Measurements from ENCODE around the gene NFASC.

The NFASC gene

DNA sequence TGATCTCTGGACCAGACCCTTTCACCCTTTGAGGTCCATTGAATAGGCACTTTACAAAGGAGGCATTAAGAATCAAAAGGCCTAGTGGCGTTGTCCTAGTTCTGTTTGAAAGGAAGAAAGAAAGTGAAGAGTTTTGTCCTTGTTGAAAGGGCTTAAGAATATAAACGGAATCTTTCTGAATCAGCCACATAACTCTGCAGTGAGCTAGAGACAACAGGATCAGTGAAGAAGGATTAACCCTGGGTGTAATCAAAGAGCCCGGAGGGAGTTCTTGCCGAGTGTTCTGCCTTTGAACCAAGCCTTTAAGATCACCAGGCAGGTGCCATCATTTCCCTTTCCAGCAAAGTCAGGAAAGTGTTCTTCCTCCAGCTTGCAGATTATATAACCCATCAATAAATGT is 117.5 kb downstream of the NFASC start:
- DNase-seq, result no peak

DNA sequence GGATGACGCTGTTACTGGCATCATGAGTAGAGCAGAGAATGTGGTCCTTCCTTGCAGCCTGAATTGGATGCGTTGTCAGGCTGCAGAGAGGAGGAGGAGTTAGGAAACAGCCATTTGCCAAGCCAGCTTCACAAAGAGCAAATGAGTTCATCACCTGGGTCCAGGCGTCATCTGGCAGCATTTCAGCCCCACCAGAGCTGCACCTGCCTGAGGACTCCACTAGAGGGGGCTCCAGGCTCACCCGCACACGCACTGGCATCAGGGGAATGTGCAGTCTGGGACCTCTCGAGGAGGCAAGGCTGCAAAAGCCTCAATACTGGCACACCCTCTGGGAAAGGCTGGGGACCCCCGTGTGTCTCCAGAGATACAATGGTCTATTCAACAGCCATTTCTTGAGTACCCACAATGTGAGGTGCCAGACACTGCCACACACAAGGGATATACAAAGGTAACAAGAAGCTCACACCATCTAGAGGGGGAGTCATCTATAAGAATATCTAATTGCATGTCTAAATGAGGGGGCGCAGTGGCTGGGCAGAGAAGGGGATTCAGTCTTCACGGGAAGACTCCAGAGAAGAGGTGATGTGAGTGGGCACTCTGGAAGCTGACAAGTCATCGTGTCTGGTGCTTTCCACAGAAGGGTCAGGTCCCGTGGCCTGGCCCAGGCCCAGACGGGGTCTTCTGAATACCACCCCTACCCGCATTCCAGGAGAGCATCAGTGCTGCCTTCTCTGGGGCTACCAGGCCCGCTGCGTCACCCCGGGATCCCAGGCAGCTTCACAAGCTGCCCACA is 118.8 kb downstream of the NFASC start:
- peak; percentile 53 for DNase-seq

DNA sequence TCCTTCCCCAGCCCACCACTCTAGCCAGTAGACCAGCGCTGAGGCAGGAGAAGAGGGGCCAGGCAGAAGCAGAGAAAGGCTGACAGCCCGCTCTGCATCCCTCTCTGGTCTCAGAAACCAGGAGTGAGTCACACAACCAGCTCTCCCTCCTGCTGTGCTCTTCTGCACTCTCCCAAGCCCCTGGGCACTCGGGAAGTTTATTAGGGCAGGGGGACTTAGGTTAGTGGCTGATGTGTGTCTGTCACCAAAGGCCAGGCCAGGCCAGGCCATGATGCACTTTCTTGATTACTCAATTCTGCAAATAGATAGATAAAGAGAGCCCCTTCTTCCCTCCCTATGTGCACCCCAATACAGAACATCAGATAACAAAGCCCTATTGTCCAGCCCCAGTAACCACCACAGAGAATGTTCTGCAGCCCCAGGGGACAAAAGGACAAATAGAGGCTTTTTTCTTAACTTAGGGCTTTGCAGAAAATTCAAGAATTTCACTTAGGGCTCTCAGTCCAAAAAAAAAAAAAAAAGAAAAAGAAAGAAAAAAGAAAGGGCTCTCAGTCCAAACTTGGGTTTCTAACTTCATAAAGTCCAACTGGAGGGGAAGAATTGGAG is 119.5 kb downstream of the NFASC start:
- DNase-seq, result no peak

DNA sequence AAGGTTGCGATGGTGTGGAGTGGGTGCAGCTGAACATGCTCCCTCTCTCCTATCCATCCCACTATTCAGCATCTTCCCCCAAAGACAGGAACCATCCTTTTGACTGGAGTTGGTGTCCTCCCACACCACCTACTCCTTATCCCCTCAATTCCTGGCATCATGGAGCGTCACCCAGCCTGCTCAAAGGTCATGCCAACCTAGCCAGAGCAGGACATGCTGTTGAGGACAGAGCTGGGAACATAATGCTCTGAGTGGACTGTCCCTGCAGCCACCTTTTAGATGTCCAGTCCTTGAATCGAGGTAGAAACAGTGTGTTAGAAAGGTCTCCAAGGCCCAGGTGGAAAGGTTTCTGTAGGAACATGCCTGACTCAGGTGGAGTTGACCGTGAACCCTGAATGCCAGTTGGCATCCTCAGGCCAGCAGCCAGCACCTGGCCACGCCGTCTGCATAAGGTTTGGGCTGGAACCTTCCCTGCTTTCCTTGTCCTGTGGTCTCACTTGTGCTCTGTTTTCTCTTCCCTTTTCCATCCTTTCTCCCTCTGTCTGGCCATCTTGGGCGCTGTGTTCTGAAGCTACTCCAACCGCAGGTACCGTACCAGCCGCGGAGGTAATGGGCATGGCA is 120.2 kb downstream of the NFASC start:
- DNase-seq, result no peak

DNA sequence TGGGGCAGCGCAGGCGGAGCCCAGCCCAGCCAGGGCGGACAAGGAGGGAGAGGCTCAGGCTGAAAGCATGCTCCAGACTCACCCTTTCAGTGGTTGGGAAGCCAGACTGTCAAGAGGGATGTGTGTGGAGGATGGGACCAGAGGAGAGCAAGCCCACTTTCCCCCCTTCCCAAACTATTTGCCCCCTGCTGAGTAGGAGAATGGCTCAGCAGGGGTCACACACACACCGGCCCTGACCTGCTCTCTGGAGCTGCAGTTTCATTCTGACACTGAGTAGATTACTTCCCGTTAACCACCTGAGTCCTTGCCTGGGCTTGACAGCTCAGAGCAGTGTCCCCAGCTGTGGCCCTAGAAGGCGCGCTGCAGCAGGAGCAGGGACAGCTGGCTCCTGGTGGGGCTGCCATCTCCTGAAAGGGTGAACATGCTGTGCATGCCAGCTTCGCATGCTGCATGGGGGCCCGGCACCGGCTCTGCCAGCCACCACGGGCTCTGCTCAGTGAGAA is 120.7 kb downstream of the NFASC start:
- DNase-seq, result no peak

DNA sequence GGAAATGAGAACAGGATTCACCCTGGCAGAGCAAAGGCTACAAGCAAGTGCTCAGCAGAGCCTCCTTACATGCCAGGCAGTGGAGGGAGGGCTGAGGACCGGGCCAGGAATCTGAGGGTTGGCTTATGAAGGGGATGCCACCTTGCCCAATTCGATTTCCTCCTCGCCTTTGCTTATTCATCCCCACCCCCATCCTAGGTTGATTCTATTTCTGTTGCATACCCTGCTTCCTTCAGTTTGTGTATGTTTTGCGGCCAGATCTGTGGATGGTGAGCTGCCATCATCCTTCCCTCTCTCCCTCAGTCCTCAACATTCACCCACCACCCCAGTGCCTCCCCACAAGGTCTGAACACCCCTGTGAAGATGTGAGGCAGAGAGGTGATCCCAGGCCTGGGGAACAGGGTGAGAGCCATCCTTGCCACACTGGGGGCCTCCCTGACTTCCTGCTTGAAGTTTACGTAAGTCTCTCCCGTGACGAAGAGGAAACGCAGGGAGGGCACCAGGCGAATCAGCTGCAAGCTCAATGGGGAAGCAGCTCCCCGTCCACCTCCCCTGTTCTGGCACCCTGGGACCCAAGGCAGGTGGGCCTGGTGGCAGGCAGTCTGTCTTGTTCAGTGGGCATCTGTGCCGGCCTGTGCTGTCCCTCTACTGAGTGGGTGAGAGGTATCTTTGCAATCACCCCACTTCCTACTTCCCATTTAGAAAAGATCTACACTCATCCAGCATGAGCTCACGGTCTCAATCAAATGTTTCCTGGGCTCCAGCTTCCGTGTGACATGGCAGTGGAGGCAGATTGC is 121.7 kb downstream of the NFASC start:
- DNase-seq, result peak; percentile 59

DNA sequence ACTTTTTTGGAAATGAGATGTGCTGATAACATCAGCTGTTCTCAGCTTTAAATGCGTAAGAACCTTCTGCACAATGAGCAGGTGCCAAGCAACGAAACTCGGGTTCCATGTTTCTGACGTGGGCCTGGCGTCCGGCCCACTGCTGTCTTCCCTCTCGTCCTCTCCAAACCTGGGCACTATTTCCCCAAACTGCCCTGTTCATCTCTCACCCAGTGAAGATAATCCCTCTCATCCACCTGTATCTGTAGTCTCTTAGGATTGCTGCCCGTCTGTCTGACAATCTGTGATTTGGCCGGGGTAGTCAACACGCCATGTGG is 122.3 kb downstream of the NFASC start:
- no peak for DNase-seq

DNA sequence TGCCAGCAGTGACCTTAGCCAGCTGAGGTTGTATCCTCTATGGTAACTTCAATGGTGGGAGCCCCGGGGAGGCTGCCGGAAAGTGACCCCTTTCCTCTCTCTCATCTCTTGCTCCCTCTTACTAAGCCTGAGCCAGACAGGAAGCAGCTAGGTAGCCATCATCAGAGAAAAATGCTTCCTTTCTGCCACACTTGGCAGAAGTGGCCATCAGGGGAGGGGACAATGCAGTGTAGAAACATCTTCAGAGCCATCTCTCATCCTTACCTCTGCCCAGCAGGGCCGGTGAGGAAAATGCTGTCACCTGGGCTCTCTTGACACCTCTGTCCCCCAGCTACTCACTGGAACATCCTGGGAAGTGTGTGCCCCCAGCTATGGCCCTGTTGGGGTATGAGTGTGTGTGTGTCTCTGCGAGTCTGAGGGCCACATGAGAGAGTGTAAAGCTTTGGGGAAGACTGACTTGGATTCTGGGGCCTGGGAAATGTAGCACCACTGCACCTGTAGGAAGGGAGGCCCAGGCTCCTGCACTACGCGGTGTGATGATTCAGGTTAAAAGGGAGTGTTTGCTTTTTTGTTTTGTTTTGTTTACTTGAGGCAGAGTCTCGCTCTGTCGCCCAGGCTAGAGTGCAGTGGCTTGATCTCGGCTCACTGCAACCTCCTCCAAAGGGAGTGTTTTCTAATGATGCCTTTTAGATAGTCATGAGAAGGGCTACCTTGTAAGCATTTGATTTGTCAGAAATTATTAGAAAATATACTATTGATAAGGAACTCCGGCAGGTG is 123.6 kb downstream of the NFASC start:
- no peak for DNase-seq

DNA sequence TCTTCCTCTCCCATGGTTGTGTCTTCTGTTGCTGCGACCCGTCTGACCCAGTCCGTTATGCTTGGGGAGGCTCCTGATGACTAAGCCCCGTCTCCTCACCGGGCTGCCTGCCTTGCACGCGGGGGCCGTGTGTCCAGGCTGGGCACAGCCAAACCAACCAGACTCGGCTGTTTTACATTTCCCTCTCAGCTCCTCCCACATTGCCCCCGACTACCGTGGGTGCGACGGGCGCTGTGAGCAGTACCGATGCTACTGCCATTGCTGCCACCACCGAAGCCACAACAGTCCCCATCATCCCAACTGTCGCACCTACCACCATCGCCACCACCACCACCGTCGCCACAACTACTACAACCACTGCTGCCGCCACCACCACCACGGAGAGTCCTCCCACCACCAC is 126.3 kb downstream of the NFASC start:
- DNase-seq, result no peak

DNA sequence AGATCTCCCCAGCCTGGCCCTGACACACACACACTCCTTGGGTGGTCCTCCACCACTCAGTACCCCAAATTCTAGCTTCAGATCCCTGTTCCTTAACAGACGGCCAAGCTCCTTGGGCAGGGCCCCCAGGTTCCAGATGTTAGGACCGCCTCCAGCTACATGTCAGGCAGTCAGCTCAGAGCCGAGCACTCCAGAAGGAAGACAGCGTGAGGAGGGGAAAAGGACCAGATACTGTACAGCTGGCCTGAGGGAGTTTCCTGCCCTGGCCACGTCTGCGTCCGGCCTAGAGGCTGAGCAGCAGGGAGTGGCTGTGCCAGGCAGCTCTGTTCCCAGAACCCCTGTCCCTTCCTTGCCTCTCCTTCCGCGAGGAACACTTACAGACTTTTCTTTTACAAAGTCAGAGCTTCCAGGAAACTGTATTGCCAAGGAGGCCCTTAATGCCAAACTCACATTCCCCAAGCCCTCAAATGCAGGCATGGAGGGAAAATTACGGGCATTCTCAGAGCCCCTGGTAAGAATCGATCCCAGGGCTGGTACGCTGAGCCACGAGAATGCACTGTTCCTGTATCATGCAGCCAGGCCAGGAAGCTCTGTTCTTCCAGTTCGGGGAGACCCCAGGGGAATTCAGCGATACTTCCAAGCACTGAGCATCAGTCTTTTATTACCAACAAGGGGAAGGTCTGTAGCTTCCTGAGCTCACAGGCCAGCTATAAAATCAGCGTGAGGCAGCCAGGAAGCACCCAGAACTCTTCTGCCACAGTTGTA is 127.1 kb downstream of the NFASC start:
- no peak for DNase-seq

DNA sequence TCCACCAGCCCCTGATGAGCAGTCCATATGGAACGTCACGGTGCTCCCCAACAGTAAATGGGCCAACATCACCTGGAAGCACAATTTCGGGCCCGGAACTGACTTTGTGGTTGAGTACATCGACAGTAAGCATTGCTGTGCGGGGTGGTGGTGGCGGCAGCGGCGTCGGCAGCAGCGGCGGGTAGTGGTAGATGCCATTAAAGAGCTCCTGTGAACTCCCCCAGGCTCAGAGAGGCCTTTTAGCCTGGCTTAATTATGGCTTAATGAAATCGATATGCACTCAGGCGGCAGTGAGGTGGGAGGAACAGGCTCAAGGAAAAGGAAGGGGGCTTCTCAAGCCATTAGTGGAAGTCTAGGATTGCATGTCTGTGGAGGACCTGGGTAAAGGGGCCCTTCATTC is 130.5 kb downstream of the NFASC start:
- DNase-seq, result no peak

DNA sequence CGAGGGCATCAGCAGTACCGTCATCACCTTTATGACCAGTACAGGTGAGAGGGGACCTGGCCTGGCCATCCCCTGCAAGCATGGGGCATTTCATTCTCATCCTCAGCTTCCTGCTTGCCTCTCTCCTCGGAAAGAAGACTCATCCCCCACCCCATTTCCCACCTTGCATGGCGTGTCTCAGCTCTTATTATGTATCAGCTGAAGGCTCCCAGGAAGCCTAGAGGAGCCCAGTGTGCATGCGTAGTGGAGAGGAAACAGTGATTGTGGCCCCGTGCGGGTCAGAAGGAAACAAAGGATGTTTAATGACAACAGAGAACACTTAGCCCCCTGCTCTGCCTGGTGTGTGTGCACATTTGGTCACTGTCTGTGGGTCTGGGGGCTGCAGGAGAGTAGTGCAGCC is 132.0 kb downstream of the NFASC start:
- no peak for DNase-seq

DNA sequence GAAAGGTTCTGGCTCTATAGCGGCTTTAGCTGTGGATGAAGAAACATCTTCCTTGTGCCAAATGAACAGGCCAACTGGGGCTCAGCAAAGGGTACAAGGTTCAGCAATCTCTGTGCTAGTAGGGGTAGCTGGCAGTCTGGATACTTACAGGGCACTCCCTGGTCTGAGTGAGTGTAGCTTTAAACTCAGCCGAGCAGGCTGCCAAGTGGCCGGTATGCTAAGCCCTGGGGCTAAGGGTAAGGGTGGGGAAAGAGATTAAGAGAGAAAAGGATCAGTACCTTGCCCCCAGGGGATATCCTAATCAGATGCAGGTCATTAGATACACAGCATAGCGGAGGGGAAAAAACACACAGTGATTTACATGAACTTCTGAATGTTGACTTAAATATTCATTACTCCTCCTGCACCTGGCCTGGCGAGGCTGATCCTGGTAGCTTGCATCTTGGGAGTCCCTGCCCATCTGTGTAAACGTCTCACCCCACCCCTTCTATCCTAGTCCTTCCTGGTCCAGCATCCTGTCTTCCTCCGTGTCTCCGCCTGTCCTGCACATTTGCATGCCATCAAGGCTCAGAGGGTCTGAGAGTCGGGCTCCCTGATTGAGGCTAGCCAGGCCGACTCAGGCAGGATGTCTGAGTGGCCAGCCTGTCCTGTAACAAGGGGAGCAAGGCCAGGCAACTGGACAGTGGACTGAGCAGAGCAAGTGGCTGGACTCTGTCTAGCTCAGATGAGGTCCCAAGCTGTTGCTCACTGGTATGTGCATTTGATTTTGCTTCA is 132.9 kb downstream of the NFASC start:
- DNase-seq, result no peak

DNA sequence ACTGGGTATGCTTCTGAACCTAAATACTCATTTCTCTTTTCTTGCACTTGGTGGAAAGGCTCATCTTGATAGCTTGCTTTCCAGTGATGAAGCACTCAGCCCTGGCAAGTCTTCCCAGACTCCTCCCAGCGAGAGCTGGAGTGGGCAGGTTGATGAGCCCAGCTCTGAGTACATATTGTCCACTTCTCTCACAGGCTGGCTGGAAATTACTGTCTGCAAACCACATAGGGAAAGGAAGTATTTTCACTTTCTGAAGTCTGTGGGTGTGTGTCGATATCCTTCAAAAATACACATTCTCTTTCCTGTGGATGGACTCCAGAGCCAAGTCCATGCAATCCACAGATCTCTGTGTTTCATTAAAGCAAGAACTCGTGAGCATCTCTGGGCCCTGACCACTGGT is 133.7 kb downstream of the NFASC start:
- no peak for DNase-seq

DNA sequence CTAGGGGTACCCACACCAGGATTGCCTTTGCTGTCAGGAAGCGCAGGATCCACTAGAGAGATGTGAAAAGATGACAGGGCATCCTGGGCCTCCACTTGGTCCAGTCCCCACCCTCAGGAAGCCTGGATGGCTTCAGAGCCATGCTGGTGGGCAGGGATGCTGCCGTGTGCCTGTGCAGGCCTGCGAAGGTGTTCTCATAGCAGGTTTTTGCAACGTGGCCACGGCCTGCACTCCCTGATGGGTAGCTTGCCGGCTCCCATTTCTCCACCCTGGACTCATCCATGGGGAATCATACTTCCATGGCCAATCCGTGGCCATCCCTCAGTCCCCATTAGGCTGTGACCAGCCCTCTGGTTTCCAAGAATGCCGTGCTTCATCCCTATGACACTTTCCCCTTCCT is 138.2 kb downstream of the NFASC start:
- DNase-seq, result no peak

DNA sequence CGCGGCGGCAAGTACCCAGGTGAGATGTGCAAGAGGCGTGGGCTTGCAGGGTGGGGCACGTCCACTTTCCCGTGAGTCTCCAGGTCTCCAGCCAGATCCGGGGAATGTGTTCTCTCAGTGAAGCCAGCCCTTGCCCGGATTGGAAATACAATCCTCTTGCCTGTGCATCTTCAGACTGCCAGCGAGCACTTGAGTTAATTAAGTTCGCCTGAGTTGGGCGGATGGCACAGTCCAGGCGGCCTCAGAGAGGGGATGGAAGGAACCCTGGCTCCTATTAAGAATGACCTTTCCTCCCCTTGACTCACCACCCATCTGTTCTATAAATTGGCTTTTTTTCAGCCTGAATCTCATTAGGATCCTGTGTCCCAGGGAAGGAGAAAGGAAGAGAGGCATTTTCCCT is 139.0 kb downstream of the NFASC start:
- DNase-seq, result no peak

DNA sequence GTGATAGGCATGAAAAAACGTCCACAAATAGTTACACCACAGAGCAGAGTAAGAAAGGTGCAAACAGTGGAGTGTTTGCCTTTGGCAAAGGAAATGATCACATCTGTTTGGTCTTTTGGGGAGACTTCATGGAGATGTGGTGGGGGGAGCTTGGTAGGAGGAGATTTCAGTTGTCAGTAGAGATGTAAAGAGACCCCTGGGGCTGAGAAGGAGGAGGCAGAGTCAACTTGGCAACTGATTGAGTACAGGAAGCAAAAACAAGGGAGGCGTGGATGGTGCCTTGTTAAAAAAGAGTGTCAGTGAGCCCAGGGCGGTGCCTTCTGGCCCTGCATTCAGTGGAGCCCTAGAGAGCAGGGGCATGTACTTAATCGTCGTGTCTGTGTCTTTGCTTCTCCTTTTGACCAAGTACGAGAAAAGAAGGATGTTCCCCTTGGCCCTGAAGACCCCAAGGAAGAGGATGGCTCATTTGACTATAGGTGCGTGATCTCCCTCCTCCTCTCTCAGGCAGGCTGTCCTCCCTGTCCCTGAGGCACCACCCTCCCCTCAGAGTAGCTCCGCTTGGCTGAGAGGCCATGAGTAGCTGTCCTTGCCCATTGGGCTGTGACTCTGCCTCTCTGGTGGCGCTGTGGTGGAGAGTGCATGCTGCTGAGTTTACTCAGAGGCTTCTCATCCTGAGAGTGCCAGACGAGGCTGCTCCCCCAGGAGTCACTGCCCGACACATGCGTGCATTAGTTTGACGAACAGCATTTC is 141.9 kb downstream of the NFASC start:
- no peak for DNase-seq

DNA sequence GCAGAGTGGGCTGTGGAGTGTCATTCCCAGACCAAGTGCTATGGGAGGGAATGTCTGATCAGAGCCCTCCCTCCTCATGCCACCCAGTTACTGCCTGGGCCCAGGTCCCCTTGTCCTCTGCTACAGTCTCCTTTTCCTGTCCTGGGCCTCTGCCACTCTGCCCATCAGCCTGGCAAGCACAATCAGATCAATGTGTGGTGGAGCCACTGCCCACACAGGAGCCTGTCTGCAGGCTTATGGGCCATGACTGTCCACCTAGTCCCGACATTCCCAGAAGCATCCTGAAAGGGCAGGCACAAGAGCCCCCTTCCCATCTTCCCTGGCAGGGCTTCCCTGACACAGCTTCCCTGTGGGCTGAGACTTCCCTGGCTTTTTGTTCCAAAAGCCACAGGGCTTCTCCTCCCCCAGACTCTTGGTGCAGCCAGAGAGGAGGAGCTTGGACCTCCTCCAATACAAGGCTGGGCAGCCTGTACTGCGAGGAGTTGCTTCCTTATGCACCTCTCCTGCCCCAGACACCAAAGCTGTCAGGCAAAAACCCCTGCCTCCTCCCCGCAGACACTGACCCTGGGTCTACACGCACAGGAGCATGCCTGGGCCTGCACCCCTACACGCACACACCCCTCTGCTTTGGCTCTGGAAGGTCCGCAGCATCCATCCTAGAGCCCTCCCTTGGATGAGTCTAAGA is 143.2 kb downstream of the NFASC start:
- no peak for DNase-seq

DNA sequence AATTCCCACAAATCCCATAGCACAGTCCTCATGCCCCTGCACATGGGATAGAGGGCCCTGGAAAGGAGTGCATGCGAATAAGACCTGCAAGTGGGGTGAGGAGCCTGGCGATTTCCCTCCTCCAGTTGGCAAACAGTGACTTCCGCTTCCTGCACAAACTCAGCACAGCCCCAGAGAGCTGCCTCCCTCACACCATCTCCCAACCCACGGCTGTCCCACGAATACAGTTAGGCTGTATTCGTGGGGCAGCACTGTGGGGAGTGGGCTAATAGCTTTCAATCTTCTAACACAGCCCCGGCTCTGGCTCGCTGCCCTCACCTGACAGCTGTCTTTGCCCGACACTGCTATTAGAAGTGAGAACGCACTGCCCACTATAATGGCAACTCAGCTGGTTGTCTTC is 144.1 kb downstream of the NFASC start:
- DNase-seq, result no peak

DNA sequence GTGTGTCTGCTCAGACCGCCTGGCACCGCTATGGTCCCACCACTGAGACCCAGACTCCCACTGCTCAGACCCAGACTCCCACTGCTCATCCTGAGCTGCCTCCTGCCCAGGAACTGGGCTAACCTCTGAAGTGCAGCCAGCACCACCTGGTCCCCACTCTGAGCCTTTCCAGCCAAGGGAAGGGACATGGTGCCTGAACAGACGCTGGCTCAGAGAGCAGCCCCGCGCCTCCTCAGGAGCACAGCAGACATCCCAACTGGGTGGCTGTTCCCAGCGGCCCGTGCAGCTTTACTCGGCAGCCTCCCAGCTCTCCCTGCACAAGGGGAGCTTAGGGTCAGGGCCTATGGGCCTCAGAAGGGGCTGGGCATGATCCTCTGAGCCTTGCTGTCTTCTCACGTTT is 144.6 kb downstream of the NFASC start:
- DNase-seq, result no peak
